ENCODE results near the gene DGAT2. TPM values are rescaled to one million over a fixed set of nuclear protein-coding genes. Genes with fewer than 3 reads are reported as not detected.

Gene DGAT2
- total RNA-seq, 1 donor from 2014 or later = 6.2 TPM

- no peak for ATAC-seq
- Histone ChIP-seq H3K9me3 (no peaks in the 10 kb centered on the region), H3K4me1 (peaks cover 12% of the 10 kb centered on the region), H3K27me3 (no peaks in the 10 kb centered on the region), H3K27ac (no peak overlapping the region), H3K36me3 (no peaks in the 10 kb centered on the region), H3K4me3 (no peak overlapping the region)
- no peak for DNase-seq
- intact Hi-C loops (cut with DNase I) = no loop called here
- TF ChIP-seq, protein P1, sequence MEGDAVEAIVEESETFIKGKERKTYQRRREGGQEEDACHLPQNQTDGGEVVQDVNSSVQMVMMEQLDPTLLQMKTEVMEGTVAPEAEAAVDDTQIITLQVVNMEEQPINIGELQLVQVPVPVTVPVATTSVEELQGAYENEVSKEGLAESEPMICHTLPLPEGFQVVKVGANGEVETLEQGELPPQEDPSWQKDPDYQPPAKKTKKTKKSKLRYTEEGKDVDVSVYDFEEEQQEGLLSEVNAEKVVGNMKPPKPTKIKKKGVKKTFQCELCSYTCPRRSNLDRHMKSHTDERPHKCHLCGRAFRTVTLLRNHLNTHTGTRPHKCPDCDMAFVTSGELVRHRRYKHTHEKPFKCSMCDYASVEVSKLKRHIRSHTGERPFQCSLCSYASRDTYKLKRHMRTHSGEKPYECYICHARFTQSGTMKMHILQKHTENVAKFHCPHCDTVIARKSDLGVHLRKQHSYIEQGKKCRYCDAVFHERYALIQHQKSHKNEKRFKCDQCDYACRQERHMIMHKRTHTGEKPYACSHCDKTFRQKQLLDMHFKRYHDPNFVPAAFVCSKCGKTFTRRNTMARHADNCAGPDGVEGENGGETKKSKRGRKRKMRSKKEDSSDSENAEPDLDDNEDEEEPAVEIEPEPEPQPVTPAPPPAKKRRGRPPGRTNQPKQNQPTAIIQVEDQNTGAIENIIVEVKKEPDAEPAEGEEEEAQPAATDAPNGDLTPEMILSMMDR (IDR thresholded peaks at IDR 0.05) = no peak
Measured at GRCh38 chr11:75765116-75765515, 3.5 kb upstream of the DGAT2 start.

- DNase-seq (no peak), ATAC-seq (no peak)
- H3K27ac ChIP-seq = no peak overlapping the region
- H3K4me1 ChIP-seq = peaks cover 12% of the 10 kb centered on the region
- intact Hi-C loops (cut with DNase I) = no loop called here
- H3K9me3 ChIP-seq = no peaks in the 10 kb centered on the region
- H3K27me3 ChIP-seq = no peaks in the 10 kb centered on the region
- H3K4me3 ChIP-seq = no peak overlapping the region
- TF ChIP-seq, protein P1 (IDR thresholded peaks at IDR 0.05) = no peak
- no peaks in the 10 kb centered on the region for H3K36me3 ChIP-seq
Measured at GRCh38 chr11:75766443-75767227, 1.9 kb upstream of the DGAT2 start.

- Histone ChIP-seq H3K9me3 (no peaks in the 10 kb centered on the region), H3K27me3 (no peaks in the 10 kb centered on the region), H3K4me1 (peaks cover 12% of the 10 kb centered on the region), H3K36me3 (no peaks in the 10 kb centered on the region), H3K27ac (no peak overlapping the region), H3K4me3 (no peak overlapping the region)
- intact Hi-C loops (cut with DNase I) = no loop called here
- no peak for DNase-seq
- no peak for ATAC-seq
- TF ChIP-seq, protein P1 (IDR thresholded peaks at IDR 0.05) = no peak
Measured at GRCh38 chr11:75767228-75767572, 1.4 kb upstream of the DGAT2 start.

- intact Hi-C loops (cut with DNase I) = no loop called here
- Histone ChIP-seq H3K27ac (no peak overlapping the region), H3K36me3 (no peaks in the 10 kb centered on the region), H3K27me3 (no peaks in the 10 kb centered on the region), H3K4me1 (peaks cover 12% of the 10 kb centered on the region), H3K4me3 (peak overlapping the region; percentile 55), H3K9me3 (no peaks in the 10 kb centered on the region)
- ATAC-seq (no peak), DNase-seq (no peak)
- TF ChIP-seq, protein P1 (IDR thresholded peaks at IDR 0.05) = no peak
Measured at GRCh38 chr11:75767793-75768111, 826 bp upstream of the DGAT2 start.

- Histone ChIP-seq H3K9me3 (no peaks in the 10 kb centered on the region), H3K4me1 (peaks cover 12% of the 10 kb centered on the region), H3K27ac (peak overlapping the region; percentile 71), H3K4me3 (peak overlapping the region; percentile 55), H3K27me3 (no peaks in the 10 kb centered on the region), H3K36me3 (no peaks in the 10 kb centered on the region)
- TF ChIP-seq, protein P1 (IDR thresholded peaks at IDR 0.05) = no peak
- no peak for DNase-seq
- ATAC-seq = no peak
- intact Hi-C loops (cut with DNase I) = no loop called here
Measured at GRCh38 chr11:75768909-75769771, 562 bp downstream of the DGAT2 start.

All from upper lobe of right lung (tissue), 1 donor.